ENCODE data around the gene KRT81. TPM values are rescaled to one million over a fixed set of nuclear protein-coding genes. Genes with fewer than 3 reads are reported as not detected.

KRT81 gene
- total RNA-seq, 2 experiments from 2014 or later: not detected

DNA sequence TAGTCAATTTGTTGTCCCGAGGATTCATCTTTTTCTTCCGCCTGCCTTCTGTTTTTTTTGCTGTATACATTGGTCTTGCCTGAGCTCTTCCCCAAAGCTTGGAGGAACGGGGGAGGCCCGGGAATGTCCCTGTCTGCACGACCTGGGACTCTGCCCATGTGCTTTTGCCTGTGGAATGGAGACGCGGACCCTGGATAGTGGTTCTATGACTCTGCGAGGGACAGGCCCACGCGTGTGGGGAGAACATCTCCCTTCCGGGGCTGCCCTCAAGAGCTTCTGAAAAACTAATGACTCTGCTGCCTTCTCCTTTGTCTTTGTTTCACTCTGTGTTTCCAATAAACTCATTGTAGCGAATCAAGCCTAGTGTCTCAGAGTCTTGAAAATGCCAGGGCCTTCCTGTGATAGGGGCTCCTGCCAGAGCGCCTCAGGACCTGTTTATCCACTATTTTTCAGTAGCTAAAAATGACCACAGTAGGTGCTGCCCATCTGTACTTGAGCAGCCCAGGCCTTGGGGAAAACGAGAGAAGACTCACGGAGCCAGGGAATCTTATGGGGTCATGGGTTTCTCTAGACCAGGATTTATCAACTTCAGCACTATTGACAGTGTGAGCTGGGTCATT, 17.6 kb upstream of the KRT81 start:
- intact Hi-C loops (cut with DNase I, micrococcal nuclease): no loop called here
- no peaks in the 10 kb centered on the region for H3K9me3 Mint-ChIP-seq
- no peak overlapping the region for H3K4me3 ChIP-seq (ENCODE audit: low read length)
- peaks cover 38 to 61% of the 10 kb centered on the region in 2 experiments for H3K27me3 ChIP-seq (ENCODE audit: control insufficient read depth in 1 of 2, insufficient read depth in 2 of 2, low read length in 2 of 2)
- H3K9me3 ChIP-seq (ENCODE audit: control insufficient read depth in 1 of 2, insufficient read depth in 1 of 2, low read length in 2 of 2): no peaks in the 10 kb centered on the region
- H3K4me1 ChIP-seq (ENCODE audit: insufficient read depth, low read length): peaks cover 13% of the 10 kb centered on the region
- peaks cover 87% of the 10 kb centered on the region for H3K27me3 Mint-ChIP-seq
- no peaks in the 10 kb centered on the region for H3K36me3 Mint-ChIP-seq (ENCODE audit: low read depth)
- ChIA-PET CTCF (no interaction called here), POLR2A (no interaction called here)
- no peak overlapping the region for H3K4me3 Mint-ChIP-seq
- DNase-seq (no peak), ATAC-seq (ENCODE audit: poor library complexity) (no peak)
- peaks cover 11% of the 10 kb centered on the region for H3K4me1 Mint-ChIP-seq (ENCODE audit: low read depth)
- no peak overlapping the region for H3K27ac Mint-ChIP-seq
- no peaks in the 10 kb centered on the region for H3K36me3 ChIP-seq (ENCODE audit: insufficient read depth, low read length)
- no peak overlapping the region for H3K27ac ChIP-seq (ENCODE audit: low read depth in 1 of 2, low read length in 2 of 2)
- TF ChIP-seq, protein P1, sequence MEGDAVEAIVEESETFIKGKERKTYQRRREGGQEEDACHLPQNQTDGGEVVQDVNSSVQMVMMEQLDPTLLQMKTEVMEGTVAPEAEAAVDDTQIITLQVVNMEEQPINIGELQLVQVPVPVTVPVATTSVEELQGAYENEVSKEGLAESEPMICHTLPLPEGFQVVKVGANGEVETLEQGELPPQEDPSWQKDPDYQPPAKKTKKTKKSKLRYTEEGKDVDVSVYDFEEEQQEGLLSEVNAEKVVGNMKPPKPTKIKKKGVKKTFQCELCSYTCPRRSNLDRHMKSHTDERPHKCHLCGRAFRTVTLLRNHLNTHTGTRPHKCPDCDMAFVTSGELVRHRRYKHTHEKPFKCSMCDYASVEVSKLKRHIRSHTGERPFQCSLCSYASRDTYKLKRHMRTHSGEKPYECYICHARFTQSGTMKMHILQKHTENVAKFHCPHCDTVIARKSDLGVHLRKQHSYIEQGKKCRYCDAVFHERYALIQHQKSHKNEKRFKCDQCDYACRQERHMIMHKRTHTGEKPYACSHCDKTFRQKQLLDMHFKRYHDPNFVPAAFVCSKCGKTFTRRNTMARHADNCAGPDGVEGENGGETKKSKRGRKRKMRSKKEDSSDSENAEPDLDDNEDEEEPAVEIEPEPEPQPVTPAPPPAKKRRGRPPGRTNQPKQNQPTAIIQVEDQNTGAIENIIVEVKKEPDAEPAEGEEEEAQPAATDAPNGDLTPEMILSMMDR (IDR thresholded peaks at IDR 0.05): no peak

DNA sequence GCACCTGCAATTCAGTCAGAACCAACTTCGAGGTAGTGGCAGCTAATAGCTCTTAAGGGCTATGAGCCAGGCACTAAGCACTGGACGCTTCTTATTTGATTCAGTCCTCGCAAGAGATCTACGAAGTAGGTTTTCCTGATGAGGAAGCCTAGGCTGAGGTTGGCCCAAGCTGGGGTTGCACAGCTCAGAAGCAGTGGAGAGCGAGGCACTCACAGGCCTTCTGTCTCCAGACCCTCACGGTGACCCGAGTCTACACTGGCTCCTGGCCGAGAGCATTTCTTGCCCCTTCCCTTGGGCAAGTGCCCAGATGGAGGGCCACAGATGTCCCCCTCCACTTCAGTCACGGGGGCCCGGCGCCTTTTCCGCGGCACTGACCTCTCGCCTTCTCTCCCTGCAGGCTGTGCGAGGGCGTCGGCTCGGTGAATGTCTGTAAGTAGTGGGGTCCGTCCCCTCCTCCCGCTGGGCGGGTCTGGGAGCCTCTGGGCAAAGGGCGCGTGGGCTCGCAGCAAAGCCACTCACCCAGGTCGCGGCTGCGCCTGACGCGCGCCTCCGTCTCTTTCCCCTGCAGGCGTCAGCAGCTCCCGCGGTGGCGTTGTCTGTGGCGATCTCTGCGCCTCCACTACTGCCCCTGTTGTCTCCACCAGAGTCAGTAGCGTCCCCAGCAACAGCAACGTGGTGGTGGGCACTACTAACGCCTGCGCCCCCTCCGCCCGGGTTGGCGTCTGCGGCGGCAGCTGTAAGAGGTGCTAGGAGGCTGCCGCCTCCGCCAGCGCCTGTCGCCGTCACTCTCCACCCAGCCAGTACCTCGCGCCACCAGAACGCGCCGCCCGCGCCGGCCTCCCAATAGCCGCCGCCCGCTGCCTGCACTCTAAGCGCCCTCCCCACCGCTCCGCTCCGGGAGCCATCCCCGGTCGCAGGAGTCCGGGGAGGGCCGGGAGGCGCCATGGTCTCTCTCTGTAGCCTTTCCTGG, 16.8 kb upstream of the KRT81 start:
- peaks cover 80% of the 10 kb centered on the region for H3K27me3 Mint-ChIP-seq
- Histone ChIP-seq H3K27ac (ENCODE audit: low read depth in 1 of 2, low read length in 2 of 2) (no peak overlapping the region), H3K4me1 (ENCODE audit: insufficient read depth, low read length) (peaks cover 13% of the 10 kb centered on the region), H3K27me3 (ENCODE audit: control insufficient read depth in 1 of 2, insufficient read depth in 2 of 2, low read length in 2 of 2) (peaks cover 38 to 61% of the 10 kb centered on the region in 2 experiments), H3K9me3 (ENCODE audit: control insufficient read depth in 1 of 2, insufficient read depth in 1 of 2, low read length in 2 of 2) (no peaks in the 10 kb centered on the region), H3K36me3 (ENCODE audit: insufficient read depth, low read length) (no peaks in the 10 kb centered on the region), H3K4me3 (ENCODE audit: low read length) (no peak overlapping the region)
- ChIA-PET CTCF (interaction anchor here (1.2 kb wide), 1 partner anchor 10 kb away, joined by 3 read pairs; no protein-coding TSS in a partner anchor), POLR2A (no interaction called here)
- no peak overlapping the region for H3K27ac Mint-ChIP-seq
- ATAC-seq (ENCODE audit: poor library complexity): peak; percentile 68
- TF ChIP-seq, protein P1 (IDR thresholded peaks at IDR 0.05): no peak
- H3K36me3 Mint-ChIP-seq (ENCODE audit: low read depth): no peaks in the 10 kb centered on the region
- intact Hi-C loops (cut with DNase I, micrococcal nuclease): loop anchor here in 1 of 2 experiments (2.0 kb wide), 1 partner anchor 55 kb away; no protein-coding TSS in a partner anchor
- peak overlapping the region; percentile 15 for H3K4me3 Mint-ChIP-seq
- DNase-seq: peak in 7 of 14 experiments; percentile 7 to 36 (median 20)
- no peaks in the 10 kb centered on the region for H3K9me3 Mint-ChIP-seq
- H3K4me1 Mint-ChIP-seq (ENCODE audit: low read depth): peaks cover 11% of the 10 kb centered on the region

DNA sequence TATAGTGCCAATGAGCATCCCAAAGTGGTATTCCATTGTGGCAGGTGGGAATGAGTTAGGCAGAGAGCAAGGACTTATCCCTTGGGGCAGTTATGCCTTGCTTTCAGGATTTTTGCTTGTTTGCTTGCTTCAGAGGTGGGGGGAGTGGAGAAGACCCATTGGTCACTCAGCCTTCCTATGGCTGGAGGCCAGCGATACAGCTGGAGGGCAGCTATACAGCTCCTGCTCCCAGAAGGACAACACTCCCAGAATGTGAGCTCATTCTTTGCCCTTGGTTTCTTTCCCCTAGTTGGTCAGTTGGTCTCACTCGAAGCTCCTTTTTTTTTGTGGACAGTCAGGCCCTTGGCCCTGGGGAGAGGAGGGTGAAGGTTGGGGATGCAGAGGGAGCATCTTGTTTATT, 15.4 kb upstream of the KRT81 start:
- Mint-ChIP-seq H3K27me3 (peaks cover 67% of the 10 kb centered on the region), H3K27ac (no peak overlapping the region), H3K9me3 (no peaks in the 10 kb centered on the region), H3K36me3 (ENCODE audit: low read depth) (no peaks in the 10 kb centered on the region), H3K4me1 (ENCODE audit: low read depth) (peaks cover 11% of the 10 kb centered on the region), H3K4me3 (no peak overlapping the region)
- Histone ChIP-seq H3K4me1 (ENCODE audit: insufficient read depth, low read length) (peaks cover 13% of the 10 kb centered on the region), H3K27ac (ENCODE audit: low read depth in 1 of 2, low read length in 2 of 2) (no peak overlapping the region), H3K27me3 (ENCODE audit: control insufficient read depth in 1 of 2, insufficient read depth in 2 of 2, low read length in 2 of 2) (peaks cover 33 to 49% of the 10 kb centered on the region in 2 experiments), H3K4me3 (ENCODE audit: low read length) (no peak overlapping the region), H3K36me3 (ENCODE audit: insufficient read depth, low read length) (no peaks in the 10 kb centered on the region), H3K9me3 (ENCODE audit: control insufficient read depth in 1 of 2, insufficient read depth in 1 of 2, low read length in 2 of 2) (no peaks in the 10 kb centered on the region)
- DNase-seq (no peak), ATAC-seq (ENCODE audit: poor library complexity) (no peak)
- intact Hi-C loops (cut with DNase I, micrococcal nuclease): loop anchor here in 1 of 2 experiments (2.0 kb wide), 1 partner anchor 54 kb away; no protein-coding TSS in a partner anchor
- CTCF ChIA-PET: no interaction called here
- POLR2A ChIA-PET: no interaction called here
- TF ChIP-seq, protein P1 (IDR thresholded peaks at IDR 0.05): no peak
